ENCODE results near the gene CPLX3.

Gene CPLX3

DNA sequence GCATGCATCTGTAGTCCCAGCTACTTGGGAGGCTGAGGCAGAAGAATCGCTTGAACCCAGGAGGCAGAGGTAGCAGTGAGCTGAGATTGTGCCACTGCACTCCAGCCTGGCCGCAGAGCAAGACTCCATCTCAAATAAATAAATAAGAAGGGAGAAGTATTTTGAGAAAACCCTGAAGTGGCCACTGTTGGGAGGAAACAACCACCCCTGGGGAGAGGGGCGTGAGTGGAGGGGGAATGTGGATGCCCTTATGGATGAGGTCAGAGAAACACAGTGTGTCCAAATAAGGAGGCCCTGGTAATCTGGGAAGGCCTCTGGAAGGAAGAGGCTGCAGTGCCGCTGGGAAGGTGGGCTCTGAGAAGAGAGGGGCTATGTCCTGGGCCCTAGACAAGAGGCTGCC lies 4.2 kb upstream of the CPLX3 start:
- TF ChIP-seq CTCF (IDR thresholded peaks at IDR 0.05): no peak

DNA sequence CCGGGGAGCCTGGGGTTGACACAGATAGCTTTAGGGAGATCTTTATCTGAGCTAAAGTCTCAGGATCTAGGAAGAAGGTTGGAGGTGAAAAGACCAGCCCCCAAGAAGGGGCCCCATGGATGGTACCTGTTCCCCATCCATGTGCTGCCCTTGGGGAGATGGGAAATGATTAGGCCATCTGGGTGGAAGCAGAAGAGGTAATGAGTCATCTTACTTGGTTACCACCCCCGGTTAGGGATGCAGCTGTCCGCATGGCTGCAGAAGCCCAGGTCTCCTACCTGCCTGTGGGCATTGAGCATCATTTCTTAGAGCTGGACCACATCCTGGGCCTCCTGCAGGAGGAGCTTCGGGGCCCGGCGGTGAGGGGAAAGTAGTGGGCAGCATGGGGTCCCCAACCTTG lies 3.1 kb upstream of the CPLX3 start:
- TF ChIP-seq CTCF (IDR thresholded peaks at IDR 0.05): no peak

DNA sequence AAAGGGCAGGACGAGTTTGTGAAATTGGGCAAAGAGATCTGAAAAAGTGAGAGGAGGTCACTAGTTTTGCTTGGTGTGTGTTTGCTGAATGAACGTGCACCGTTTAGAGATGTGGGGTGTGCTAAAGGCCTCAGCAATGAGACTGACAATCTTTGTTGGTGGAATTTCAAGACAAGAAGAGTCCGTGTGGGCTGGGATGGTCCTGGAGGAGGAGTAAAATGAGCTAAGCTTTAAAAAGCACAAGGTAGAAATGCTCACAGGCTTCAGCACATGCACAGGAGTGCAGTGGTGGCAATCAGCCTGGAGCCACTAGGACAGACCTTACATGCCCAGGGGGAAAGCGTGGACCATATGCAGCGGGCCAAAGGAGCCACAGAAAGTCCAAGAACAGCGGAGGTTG lies 1.5 kb upstream of the CPLX3 start:
- no peak for TF ChIP-seq CTCF (IDR thresholded peaks at IDR 0.05)

DNA sequence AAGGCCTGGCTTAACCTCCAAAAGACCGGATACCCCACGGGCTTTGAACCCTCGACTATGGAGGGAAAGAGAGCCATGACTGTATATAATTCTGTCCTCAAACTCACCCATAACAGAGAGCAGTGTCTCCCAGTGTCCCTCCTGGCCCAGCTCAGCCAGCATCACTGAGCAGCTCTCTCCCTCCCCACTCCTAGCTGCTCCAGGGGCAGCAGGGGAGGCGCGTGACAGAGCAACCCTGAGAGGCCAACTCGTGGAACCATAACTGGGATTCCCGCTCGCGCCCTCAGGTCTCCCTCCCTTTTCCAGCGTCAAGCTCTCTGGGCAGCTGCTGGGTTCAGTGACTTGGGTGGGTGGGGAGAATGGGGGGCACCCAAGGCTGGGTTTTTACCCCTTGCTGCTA lies 561 bp upstream of the CPLX3 start:
- no peak for TF ChIP-seq CTCF (IDR thresholded peaks at IDR 0.05)

DNA sequence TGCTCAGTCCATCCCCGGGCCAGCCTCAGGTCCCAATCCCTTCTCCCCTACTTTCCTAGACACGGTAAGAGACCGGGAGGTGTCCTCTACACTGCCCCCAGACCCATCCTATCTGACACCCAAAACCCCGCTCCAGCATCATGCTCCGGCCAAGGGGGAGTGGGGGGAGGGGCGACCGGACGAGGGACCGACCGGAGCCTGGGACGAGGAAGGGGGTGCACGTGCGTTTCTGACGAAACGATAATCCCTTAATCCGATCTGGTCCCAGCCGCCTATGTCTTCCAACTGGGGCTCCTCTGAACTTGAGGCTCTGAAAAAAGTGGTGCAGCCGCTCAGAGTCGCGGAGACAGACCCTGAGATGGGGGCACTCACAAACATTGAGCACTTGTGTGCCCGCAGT lies 494 bp downstream of the CPLX3 start:
- no peak for TF ChIP-seq CTCF (IDR thresholded peaks at IDR 0.05)

DNA sequence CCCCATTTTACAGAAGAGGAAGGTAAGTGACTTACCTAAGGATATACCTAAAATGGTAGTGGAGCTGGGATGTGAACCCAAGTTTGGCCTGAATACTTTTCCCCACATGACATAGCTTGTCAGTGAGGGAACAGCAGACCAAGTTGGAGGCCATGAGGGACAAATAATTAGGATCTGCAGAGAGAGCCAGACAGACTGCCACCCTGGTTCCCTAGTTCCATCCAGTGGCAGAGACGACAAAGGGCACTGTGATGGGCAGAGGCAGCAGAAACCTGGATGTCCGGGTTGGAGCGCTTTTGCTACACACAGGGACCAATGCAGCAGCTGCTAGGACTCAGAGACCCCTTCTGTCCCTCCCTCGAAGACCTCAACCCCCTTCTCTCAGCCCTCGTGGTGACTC lies 1.2 kb downstream of the CPLX3 start:
- TF ChIP-seq CTCF (IDR thresholded peaks at IDR 0.05): no peak

DNA sequence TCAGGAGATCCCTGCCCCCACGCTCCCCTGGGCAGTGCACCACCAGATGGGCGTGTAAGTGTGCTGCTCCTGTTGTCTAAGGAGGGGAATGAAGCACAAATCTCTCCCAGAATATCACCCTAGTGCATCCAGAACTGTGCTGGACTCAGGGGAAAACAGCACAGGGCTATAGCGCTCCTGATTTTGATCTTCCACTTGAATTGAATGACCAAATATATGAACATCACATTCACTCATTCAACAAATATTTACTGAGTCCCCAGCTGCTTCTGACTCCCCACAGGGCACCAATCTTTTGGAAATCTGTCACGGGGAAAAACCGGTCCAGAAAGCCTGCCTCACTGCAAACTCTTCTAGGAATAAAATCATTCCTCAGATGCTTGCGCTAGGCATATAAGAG lies 2.4 kb downstream of the CPLX3 start:
- TF ChIP-seq CTCF (IDR thresholded peaks at IDR 0.05): no peak

- TF ChIP-seq CTCF (IDR thresholded peaks at IDR 0.05): no peak
Measured at GRCh38 chr15:74829486-74829885, 3.1 kb downstream of the CPLX3 start.
